ENCODE results near the gene AP4M1. TPM values are rescaled to one million over a fixed set of nuclear protein-coding genes. Genes with fewer than 3 reads are reported as not detected.

Gene AP4M1
- total and polyA plus RNA-seq, 9 of the 15 experiments (the other 6 are each of a cell fraction or from before 2014, with no cell fraction given), result 1.3 to 30.9 (median 14.1) TPM

GRCh38 chr7:100130608-100131453, 29.4 kb downstream of the AP4M1 start (continued):
- TF ChIP-seq TEAD4 (IDR thresholded peaks at IDR 0.05; ENCODE audit: low read length), result no peak
- no peak for TF ChIP-seq TEAD4 (CRISPR knock-in tag; IDR thresholded peaks at IDR 0.05; ENCODE audit: borderline replicate concordance)
- TF ChIP-seq PML (IDR thresholded peaks at IDR 0.05; ENCODE audit: low read length), result no peak
- TF ChIP-seq ZNF347 (CRISPR knock-in tag; IDR thresholded peaks at IDR 0.05; ENCODE audit: low read depth), result no peak
- no peak for TF ChIP-seq SFPQ (IDR thresholded peaks at IDR 0.05; ENCODE audit: low read depth, low read length)
- no peak for TF ChIP-seq GMEB1 (CRISPR knock-in tag; IDR thresholded peaks at IDR 0.05)
- no peak for TF ChIP-seq NFE2L1 (tag; IDR thresholded peaks at IDR 0.05; ENCODE audit: borderline replicate concordance, low read depth)
- TF ChIP-seq MIER1 (IDR thresholded peaks at IDR 0.05; ENCODE audit: low read depth), result peak; percentile 64; the same call in 1 of the 2 replicates
- TF ChIP-seq ZC3H4 (CRISPR knock-in tag; IDR thresholded peaks at IDR 0.05; ENCODE audit: borderline replicate concordance), result no peak
- peak; percentile 85 for TF ChIP-seq REST (IDR thresholded peaks at IDR 0.05; ENCODE audit: borderline replicate concordance)
- TF ChIP-seq REST (CRISPR knock-in tag; IDR thresholded peaks at IDR 0.05; ENCODE audit: low read depth), result no peak
- TF ChIP-seq NFXL1 (CRISPR knock-in tag; IDR thresholded peaks at IDR 0.05), result 0 out of 2 replicates have a peak, but pooled peaks have one; percentile 15

All from K562 (cell line).